Natural killer cell (primary cell): ENCODE results near the gene MYO19. TPM values are rescaled to one million over a fixed set of nuclear protein-coding genes. Genes with fewer than 3 reads are reported as not detected.
"Not testable (repeated sequence)": the region's sequence is repeated elsewhere in the genome, so short reads cannot be mapped to it uniquely, and the experiment has no call there.

ENCODE experiments used
- ATAC-seq, 3 donors: fragments of 150-1000 bp in 2 of 3; fragments of 200-7000 bp in 1 of 3; cut with Tn5 transposase; 1 replicate in 1 of 3; 2 replicates in 2 of 3; pipeline ENCODE4 v1.10.0; 2021; ENCODE audit warnings: mild to moderate bottlenecking in 2 of 3, moderate library complexity in 2 of 3
- DNase-seq, 2 donors: peaks; one replicate each; pipeline versions ENCODE4 v3.0.0 to v3.0.0-alpha.2; 2013 to 2021; ENCODE audit warnings: mixed read lengths in 1 of 2
- H3K27ac ChIP-seq: one replicate; pipeline ENCODE4 v1.5.1; 2013; ENCODE audit warnings: mild to moderate bottlenecking, low read length
- H3K27me3 ChIP-seq: one replicate; pipeline ENCODE4 v1.6.1; 2013; ENCODE audit warnings: low read length; ENCODE audit not compliant: control insufficient read depth, insufficient read depth
- H3K36me3 ChIP-seq: one replicate; pipeline ENCODE4 v1.6.1; 2013; ENCODE audit warnings: low read length; ENCODE audit not compliant: control insufficient read depth, insufficient read depth
- H3K4me1 ChIP-seq: one replicate; pipeline ENCODE4 v1.6.1; 2013; ENCODE audit warnings: low read length; ENCODE audit not compliant: control insufficient read depth, insufficient read depth
- H3K4me3 ChIP-seq: one replicate; pipeline ENCODE4 v1.5.1; 2013; ENCODE audit warnings: low read length
- H3K9me3 ChIP-seq: one replicate; pipeline ENCODE4 v1.6.1; 2013; ENCODE audit warnings: low read length; ENCODE audit not compliant: control insufficient read depth, insufficient read depth
- H3K27ac Mint-ChIP-seq, 2 donors: one replicate each; pipeline ENCODE4 v1.8.0; 2022; ENCODE audit warnings: mild to moderate bottlenecking in 2 of 2, mixed read lengths in 2 of 2, moderate library complexity in 1 of 2
- H3K27me3 Mint-ChIP-seq, 2 donors: one replicate each; pipeline ENCODE4 v1.8.0; 2022; ENCODE audit warnings: low read depth in 2 of 2, mixed read lengths in 2 of 2
- H3K36me3 Mint-ChIP-seq: one replicate; pipeline ENCODE4 v1.8.0; 2022; ENCODE audit warnings: mixed read lengths
- H3K4me1 Mint-ChIP-seq, 2 donors: one replicate each; pipeline ENCODE4 v1.8.0; 2022; ENCODE audit warnings: mixed read lengths in 2 of 2
- H3K4me3 Mint-ChIP-seq: one replicate; pipeline ENCODE4 v1.8.0; 2022; ENCODE audit warnings: mild to moderate bottlenecking, moderate library complexity, mixed read lengths
- H3K9me3 Mint-ChIP-seq, 2 donors: one replicate each; pipeline ENCODE4 v1.8.0; 2022; ENCODE audit warnings: mixed read lengths in 2 of 2
- CTCF ChIP-seq: fragments of 200-600 bp; IDR thresholded peaks from one replicate; pipeline ENCODE4 v1.8.0; 2022; ENCODE audit warnings: antibody characterized with exemption
- WGBS: methylation state at CpG from one replicate; pipeline ENCODE4 v1.1.7; 2013; ENCODE audit warnings: missing lambda C conversion rate; ENCODE audit not compliant: insufficient coverage; 5-methylcytosine and 5-hydroxymethylcytosine counted together
- intact Hi-C: fragments of 100-400 bp; cut with micrococcal nuclease; formaldehyde crosslinking; loops from one replicate; pipeline ENCODE4 v1.14.2; 2022
- total RNA-seq, 4 donors: library from RNA; stranded (reverse); fragments of 120-200 nt in 1 of 4; gene quantifications; one replicate each; pipeline versions ENCODE4 v1.2.3 to v1.2.4, GENCODE V29; 2013 to 2022

The MYO19 gene
- total RNA-seq, 3 donors from 2014 or later (not counting 1 experiment from before 2014, with no cell fraction given) = 84.2 to 119 (median 104) TPM

- Mint-ChIP-seq H3K27ac (no peak overlapping the region), H3K36me3 (no peaks in the 10 kb centered on the region), H3K4me3 (no peak overlapping the region), H3K4me1 (no peaks in the 10 kb centered on the region), H3K27me3 (peaks cover 30 to 34% of the 10 kb centered on the region in 2 donors), H3K9me3 (no peaks in the 10 kb centered on the region)
- ATAC-seq (no peak), DNase-seq (no peak)
- no peak overlapping the region for H3K27ac ChIP-seq
- intact Hi-C loops = no loop called here
- H3K36me3 ChIP-seq = no peaks in the 10 kb centered on the region
- H3K4me3 ChIP-seq = no peak overlapping the region
- 85% methylated on average over 5 of the region's 5 CpGs for WGBS
- no peaks in the 10 kb centered on the region for H3K9me3 ChIP-seq
- H3K27me3 ChIP-seq = peaks cover 4% of the 10 kb centered on the region
- H3K4me1 ChIP-seq = no peaks in the 10 kb centered on the region
- TF ChIP-seq CTCF = no peak
Measured at GRCh38 chr17:36459045-36459444, 75.6 kb downstream of the MYO19 start.

DNA sequence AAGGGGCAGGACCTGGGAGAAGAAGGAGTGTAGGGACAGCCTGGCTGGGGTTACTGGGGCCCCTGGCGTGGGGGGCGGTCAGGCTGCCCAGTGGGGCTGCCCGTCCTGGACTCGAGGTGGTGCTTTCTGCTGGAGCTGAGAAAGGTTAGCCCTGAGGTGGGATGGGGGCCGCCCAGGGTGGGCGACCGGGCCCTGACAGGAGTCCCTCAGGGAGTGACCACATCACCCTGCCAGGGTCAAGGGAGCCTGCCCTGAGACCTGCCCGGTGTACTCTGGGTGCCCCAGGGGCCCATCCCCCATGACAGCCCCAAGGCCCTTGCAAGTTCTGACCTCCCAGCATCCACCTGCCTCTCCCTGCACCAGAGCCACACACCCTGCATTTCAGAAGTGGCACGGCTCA is 77.0 kb downstream of the MYO19 start:
- 79% methylated on average over 2 of the region's 9 CpGs for WGBS
- H3K36me3 ChIP-seq, H3K36me3 Mint-ChIP-seq, H3K27ac Mint-ChIP-seq, DNase-seq, H3K9me3 Mint-ChIP-seq, H3K27me3 ChIP-seq, H3K27ac ChIP-seq, H3K9me3 ChIP-seq, H3K4me1 Mint-ChIP-seq, ATAC-seq, H3K4me1 ChIP-seq, intact Hi-C loops, H3K4me3 ChIP-seq, H3K4me3 Mint-ChIP-seq: not testable (repeated sequence)
- peaks cover 23 to 24% of the 10 kb centered on the region in 2 donors for H3K27me3 Mint-ChIP-seq

- intact Hi-C loops, ATAC-seq: not testable (repeated sequence)
- WGBS = 70% methylated on average over 6 of the region's 9 CpGs
Measured at GRCh38 chr17:36452888-36453287, 81.8 kb downstream of the MYO19 start.

GRCh38 chr17:36449997-36450396 is 84.7 kb downstream of the MYO19 start:
- H3K36me3 Mint-ChIP-seq, DNase-seq, H3K27ac ChIP-seq, H3K36me3 ChIP-seq, H3K4me1 Mint-ChIP-seq, H3K27me3 ChIP-seq, ATAC-seq, H3K27me3 Mint-ChIP-seq, H3K4me1 ChIP-seq, H3K27ac Mint-ChIP-seq, H3K9me3 Mint-ChIP-seq, H3K4me3 ChIP-seq, intact Hi-C loops, H3K4me3 Mint-ChIP-seq, H3K9me3 ChIP-seq: not testable (repeated sequence)
- WGBS = 62% methylated on average over 2 of the region's 15 CpGs

More at GRCh38 chr17:36452888-36453287, 81.8 kb downstream of the MYO19 start:
- H3K27me3 ChIP-seq, DNase-seq, H3K4me1 ChIP-seq, H3K9me3 ChIP-seq, H3K4me3 ChIP-seq, H3K4me1 Mint-ChIP-seq, H3K36me3 ChIP-seq, H3K36me3 Mint-ChIP-seq, H3K27ac Mint-ChIP-seq, H3K9me3 Mint-ChIP-seq, H3K4me3 Mint-ChIP-seq, H3K27ac ChIP-seq, H3K27me3 Mint-ChIP-seq: not testable (repeated sequence)

Other genes starting within 250 kb of the MYO19 start
- not detected for gene TBC1D3G, start 211.0 kb downstream of the MYO19 start, total RNA-seq
- gene TBC1D3H, start 146.4 kb downstream of the MYO19 start, total RNA-seq = not detected
- 10 to 100 TPM; 27.1 to 41.3 (median 36.6) TPM for gene ZNHIT3, start 48.2 kb downstream of the MYO19 start, total RNA-seq
- 1 to 10 TPM; 4.6 to 8.3 (median 5.0) TPM for gene PIGW, start 119 bp upstream of the MYO19 start, total RNA-seq
- 100 to 1,000 TPM; 183 to 233 (median 197) TPM for gene GGNBP2, start 10.1 kb upstream of the MYO19 start, total RNA-seq
- gene DHRS11, start 57.0 kb upstream of the MYO19 start, total RNA-seq = 1 to 10 TPM; 2.7 to 6.0 (median 4.9) TPM
- gene MRM1, start 66.7 kb upstream of the MYO19 start, total RNA-seq = 1 to 10 TPM; 1.3 to 2.8 (median 1.7) TPM